Ovary (tissue), 9 donors: ENCODE results near the gene PSMG4. TPM values are rescaled to one million over a fixed set of nuclear protein-coding genes. Genes with fewer than 3 reads are reported as not detected.

Experiments used
- DNase-seq, 5 donors: peaks; one replicate each; pipeline ENCODE4 v3.0.0-alpha.2; 2019 to 2020
- H3K27ac ChIP-seq, 2 donors: fragments of 200-600 bp; one replicate each; pipeline versions ENCODE4 v1.5.1 to v1.8.0; 2019 to 2022
- H3K27me3 ChIP-seq: fragments of 200-600 bp; one replicate; pipeline ENCODE4 v1.8.0; 2022
- H3K36me3 ChIP-seq: fragments of 200-600 bp; sonication (generic); one replicate; pipeline ENCODE4 v1.5.1; 2019
- H3K4me1 ChIP-seq: one replicate; pipeline ENCODE4 v1.8.1; 2013; ENCODE audit warnings: mild to moderate bottlenecking, moderate library complexity; ENCODE audit not compliant: insufficient read depth
- H3K4me3 ChIP-seq: fragments of 200-600 bp; sonication (generic); one replicate; pipeline ENCODE4 v1.5.1; 2017
- H3K9me3 ChIP-seq, 2 donors: fragments of 200-600 bp in 1 of 2; sonication (generic) in 1 of 2; one replicate each; pipeline versions ENCODE4 v1.5.1 to v1.8.1; 2013 to 2019; ENCODE audit warnings: mild to moderate bottlenecking in 1 of 2, moderate library complexity in 1 of 2
- CTCF ChIP-seq, 3 donors: fragments of 450-650 bp in 2 of 3; fragments of 200-600 bp in 1 of 3; IDR thresholded peaks; one replicate each; pipeline versions ENCODE4 v1.5.1 to v1.8.0; 2016 to 2022; ENCODE audit warnings: antibody characterized with exemption in 3 of 3, mild to moderate bottlenecking in 1 of 3
- EP300 ChIP-seq: sonication (generic); formaldehyde crosslinking; IDR thresholded peaks from one replicate; pipeline ENCODE4 v1.6.1; 2017; ENCODE audit warnings: antibody characterized with exemption
- POLR2A ChIP-seq: fragments of 450-650 bp; IDR thresholded peaks from one replicate; pipeline ENCODE4 v1.6.1; 2017; ENCODE audit warnings: antibody characterized with exemption, mild to moderate bottlenecking, moderate library complexity
- WGBS, 3 donors: extraction: QIAGEN DNeasy Blood & Tissue Kit in 1 of 3; methylation state at CpG; one replicate each; pipeline versions ENCODE4 v1.1.5 to v1.1.7; 2013 to 2017; 5-methylcytosine and 5-hydroxymethylcytosine counted together
- intact Hi-C, 4 donors: fragments of 100-400 bp; cut with DNase I; formaldehyde crosslinking; loops; one replicate each; pipeline versions ENCODE4 v1.11.0 to v1.15.1; 2022 to 2023
- polyA plus RNA-seq, 2 donors: library from polyadenylated mRNA; stranded (reverse); fragments of 200-250 nt in 1 of 2; fragments of 350-450 nt in 1 of 2; fragmentation: Illumina TruSeq in 1 of 2; extraction: RNeasy Lipid Tissue Mini Kit (QIAGEN cat#74804) in 1 of 2; gene quantifications; one replicate each; pipeline ENCODE4 v1.2.3, GENCODE V29; 2013 to 2014
- total RNA-seq, 7 donors: library from RNA; depleted of rRNA in 2 of 7; stranded (reverse); fragments of >200 nt in 2 of 7; fragmentation: NEBNext Ultra II Directional in 3 of 7; extraction: Animal tissue kit (Norgen Biotek cat#: 25700) in 3 of 7; gene quantifications; one replicate each; pipeline versions ENCODE4 v1.1.0 to v1.2.4, GENCODE V29; 2016 to 2023
- donor health status: DM: no; HTN: no; CAD: no; lungs with moderate emphysema.
- donor health status: DM: no; HTN: no; CAD: no.
- donor health status: Bipolar disorder and iron deficiency.
- donor health status: DM: yes; HTN: yes; CAD: no.
- donor health status: DM: no; HTN: no; CAD: no.
- donor health status: DM: yes; HTN: yes; CAD: no.

PSMG4 gene
- total and polyA plus RNA-seq, 9 donors: 8.5 to 34.8 (median 22.7) TPM

GRCh38 chr6:3258201-3258600 is 546 bp upstream of the PSMG4 start:
- TF ChIP-seq CTCF (IDR thresholded peaks at IDR 0.05): no peak
- no peak for TF ChIP-seq POLR2A
- TF ChIP-seq EP300: no peak
- 40 to 48% (median 43%) methylated on average over 12 of the region's 12 CpGs for WGBS, 3 donors
- intact Hi-C loops: loop anchor here in 1 of 4 donors (10.0 kb wide), 3 partner anchors 93 to 877 kb away; partner anchors contain the start of gene ECI2
- no peaks in the 10 kb centered on the region for H3K27me3 ChIP-seq
- no peaks in the 10 kb centered on the region for H3K36me3 ChIP-seq
- H3K4me3 ChIP-seq: peak overlapping the region; percentile 58
- peaks cover 13% of the 10 kb centered on the region for H3K4me1 ChIP-seq
- no peaks in the 10 kb centered on the region for H3K9me3 ChIP-seq
- DNase-seq: no peak
- no peak overlapping the region for H3K27ac ChIP-seq

GRCh38 chr6:3259491-3259958 is 778 bp downstream of the PSMG4 start:
- Histone ChIP-seq H3K27me3 (no peaks in the 10 kb centered on the region), H3K27ac (no peak overlapping the region), H3K4me3 (peak overlapping the region; percentile 58), H3K9me3 (no peaks in the 10 kb centered on the region), H3K4me1 (peaks cover 14% of the 10 kb centered on the region), H3K36me3 (no peaks in the 10 kb centered on the region)
- DNase-seq: peak in 2 of 5 donors; percentile 41 to 46
- WGBS, 3 donors: 0 to 2% (median 1%) methylated on average over 21 of the region's 21 CpGs
- TF ChIP-seq EP300 (no peak), CTCF (IDR thresholded peaks at IDR 0.05) (no peak), POLR2A (no peak)
- intact Hi-C loops: loop anchor here in 1 of 4 donors (10.0 kb wide), 3 partner anchors 95 to 875 kb away; partner anchors contain the start of gene ECI2

GRCh38 chr6:3260296-3260695 is 1.5 kb downstream of the PSMG4 start:
- no peak for TF ChIP-seq POLR2A
- no peak for TF ChIP-seq EP300
- no peak for TF ChIP-seq CTCF (IDR thresholded peaks at IDR 0.05)
- Histone ChIP-seq H3K9me3 (no peaks in the 10 kb centered on the region), H3K36me3 (no peaks in the 10 kb centered on the region), H3K4me1 (peaks cover 14% of the 10 kb centered on the region), H3K27ac (no peak overlapping the region), H3K4me3 (peak overlapping the region; percentile 58), H3K27me3 (no peaks in the 10 kb centered on the region)
- WGBS, 3 donors: 79 to 83% (median 79%) methylated on average over 14 of the region's 14 CpGs
- no peak for DNase-seq
- intact Hi-C loops: no loop called here

- no peak for TF ChIP-seq EP300
- no peak for TF ChIP-seq CTCF (IDR thresholded peaks at IDR 0.05)
- no peak for TF ChIP-seq POLR2A
- WGBS, 3 donors: 58 to 65% (median 61%) methylated on average over 17 of the region's 17 CpGs
- Histone ChIP-seq H3K4me3 (peak overlapping the region; percentile 58), H3K4me1 (peaks cover 14% of the 10 kb centered on the region), H3K27ac (no peak overlapping the region), H3K27me3 (no peaks in the 10 kb centered on the region), H3K36me3 (no peaks in the 10 kb centered on the region), H3K9me3 (no peaks in the 10 kb centered on the region)
- intact Hi-C loops: no loop called here
- peak in 1 of 5 donors; percentile 22 for DNase-seq
Observed at GRCh38 chr6:3260772-3261517, 2.2 kb downstream of the PSMG4 start.
